ENCODE results near the gene CASP3. TPM values are rescaled to one million over a fixed set of nuclear protein-coding genes. Genes with fewer than 3 reads are reported as not detected.

The CASP3 gene
- total and polyA plus RNA-seq, 11 donors = 7.3 to 32.0 (median 15.8) TPM

GRCh38 chr4:184636897-184637296 is 12.3 kb downstream of the CASP3 start:
- TF ChIP-seq CTCF (IDR thresholded peaks at IDR 0.05) (no peak), POLR2A (IDR thresholded peaks at IDR 0.05) (no peak)
- Histone ChIP-seq H3K27me3 (no peaks in the 10 kb centered on the region), H3K36me3 (peaks cover 2 to 80% (median 62%) of the 10 kb centered on the region in 9 donors), H3K4me3 (no peak overlapping the region), H3K9me3 (no peaks in the 10 kb centered on the region), H3K27ac (no peak overlapping the region), H3K4me1 (peaks cover 0 to 25% (median 16%) of the 10 kb centered on the region in 12 donors)
- intact Hi-C loops (cut with DNase I) = no loop called here
- DNase-seq = no peak
- WGBS, 4 donors = 86 to 98% (median 90%) methylated on average over 4 of the region's 4 CpGs
- ATAC-seq = no peak

GRCh38 chr4:184636144-184636543 is 13.1 kb downstream of the CASP3 start:
- Histone ChIP-seq H3K9me3 (no peaks in the 10 kb centered on the region), H3K36me3 (peaks cover 2 to 88% (median 69%) of the 10 kb centered on the region in 9 donors), H3K4me1 (peaks cover 0 to 25% (median 15%) of the 10 kb centered on the region in 12 donors), H3K4me3 (no peak overlapping the region), H3K27me3 (no peaks in the 10 kb centered on the region), H3K27ac (no peak overlapping the region)
- TF ChIP-seq POLR2A (IDR thresholded peaks at IDR 0.05) = no peak
- TF ChIP-seq CTCF (IDR thresholded peaks at IDR 0.05) = no peak
- DNase-seq (no peak), ATAC-seq (no peak)
- 96 to 99% (median 97%) methylated on average over 4 of the region's 4 CpGs for WGBS, 4 donors
- intact Hi-C loops (cut with DNase I) = no loop called here

DNA sequence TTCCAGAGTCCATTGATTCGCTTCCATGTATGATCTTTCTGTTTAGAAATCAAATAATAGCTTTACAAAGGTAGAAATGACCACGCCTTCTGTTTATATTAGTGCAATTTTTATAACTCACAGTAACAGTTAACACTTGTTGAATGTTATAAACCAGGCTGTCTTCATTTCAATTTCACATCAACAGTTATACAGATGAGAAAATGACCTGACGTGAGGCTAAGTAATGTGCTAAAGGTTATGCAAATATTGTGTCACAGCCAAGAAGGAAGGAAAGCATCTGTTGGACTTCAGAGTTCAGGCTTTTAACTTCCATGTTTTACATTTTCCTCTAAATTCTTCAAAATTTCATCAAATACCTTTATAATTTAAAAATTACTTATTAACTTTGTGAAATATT is 13.9 kb downstream of the CASP3 start:
- peaks cover 0 to 18% (median 10%) of the 10 kb centered on the region in 12 donors for H3K4me1 ChIP-seq
- DNase-seq (no peak), ATAC-seq (no peak)
- H3K36me3 ChIP-seq = peaks cover 2 to 95% (median 77%) of the 10 kb centered on the region in 9 donors
- no peaks in the 10 kb centered on the region for H3K9me3 ChIP-seq
- WGBS, 4 donors = 60 to 78% (median 72%) methylated on average over 3 of the region's 3 CpGs
- intact Hi-C loops (cut with DNase I) = no loop called here
- no peak overlapping the region for H3K27ac ChIP-seq
- H3K27me3 ChIP-seq = no peaks in the 10 kb centered on the region
- no peak for TF ChIP-seq POLR2A (IDR thresholded peaks at IDR 0.05)
- TF ChIP-seq CTCF (IDR thresholded peaks at IDR 0.05) = no peak
- no peak overlapping the region for H3K4me3 ChIP-seq

DNA sequence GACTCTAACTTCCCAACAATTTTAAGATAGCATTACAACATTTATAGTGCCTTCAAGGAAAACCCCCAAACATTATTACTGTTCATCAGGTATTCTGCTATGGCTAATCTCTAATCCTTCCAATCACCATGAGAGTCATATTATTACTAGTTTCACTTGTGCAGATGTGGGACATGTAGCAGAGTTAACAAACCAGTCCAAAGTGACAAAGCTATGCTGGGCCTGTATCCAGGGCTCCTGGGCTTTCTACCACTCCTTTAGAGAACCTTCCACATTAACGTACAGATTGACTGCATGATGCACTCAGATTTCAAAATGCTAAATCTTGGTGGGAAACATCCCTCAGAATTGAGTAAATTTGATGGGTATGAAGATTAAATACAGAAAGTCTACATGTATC is 16.4 kb downstream of the CASP3 start:
- no peaks in the 10 kb centered on the region for H3K9me3 ChIP-seq
- DNase-seq (no peak), ATAC-seq (no peak)
- WGBS, 4 donors = 79 to 91% (median 87%) methylated on average over 1 of the region's 1 CpG
- peaks cover 0 to 7% (median 0%) of the 10 kb centered on the region in 12 donors for H3K4me1 ChIP-seq
- no peak overlapping the region for H3K27ac ChIP-seq
- no peak overlapping the region for H3K4me3 ChIP-seq
- TF ChIP-seq CTCF (IDR thresholded peaks at IDR 0.05) = no peak
- no peak for TF ChIP-seq POLR2A (IDR thresholded peaks at IDR 0.05)
- H3K27me3 ChIP-seq = no peaks in the 10 kb centered on the region
- H3K36me3 ChIP-seq = peaks cover 2 to 100% (median 97%) of the 10 kb centered on the region in 9 donors
- intact Hi-C loops (cut with DNase I) = no loop called here
